Left ventricle myocardium inferior (tissue), 1 donor: Measurements from ENCODE around the gene IER5L. TPM values are rescaled to one million over a fixed set of nuclear protein-coding genes. Genes with fewer than 3 reads are reported as not detected.
A peak's percentile ranks its signal among the peaks of the same experiment; 100 is the strongest.

ENCODE experiments used
- DNase-seq: peaks from one replicate; pipeline ENCODE4 v3.0.0-alpha.2; 2020
- H3K27ac ChIP-seq: fragments of 200-600 bp; replicated peaks from 2 replicates; pipeline ENCODE4 v1.8.0; 2021
- H3K27me3 ChIP-seq: fragments of 200-600 bp; 2 replicates; pipeline ENCODE4 v1.8.0; 2021; ENCODE audit warnings: low read depth
- H3K36me3 ChIP-seq: fragments of 200-600 bp; 2 replicates; pipeline ENCODE4 v1.8.0; 2021
- H3K4me1 ChIP-seq: fragments of 200-600 bp; 2 replicates; pipeline ENCODE4 v1.8.0; 2021
- H3K4me3 ChIP-seq: fragments of 200-600 bp; 2 replicates; pipeline ENCODE4 v1.8.0; 2021; ENCODE audit warnings: mild to moderate bottlenecking, moderate library complexity
- H3K9me3 ChIP-seq: fragments of 200-600 bp; replicated peaks from 2 replicates; pipeline ENCODE4 v1.8.0; 2021
- CTCF ChIP-seq: fragments of 200-600 bp; IDR thresholded peaks from 2 replicates; pipeline ENCODE4 v1.8.0; 2021; ENCODE audit warnings: antibody characterized with exemption, mild to moderate bottlenecking, borderline replicate concordance
- intact Hi-C: fragments of 100-400 bp; cut with micrococcal nuclease; formaldehyde crosslinking; loops from one replicate; pipeline ENCODE4 v1.11.0; 2022
- total RNA-seq: library from RNA; stranded (reverse); fragmentation: NEBNext Ultra II Directional; extraction: Animal tissue kit (Norgen Biotek cat#: 25700); gene quantifications from one replicate; pipeline ENCODE4 v1.2.1, GENCODE V29; 2021
- donor health status: DM: no; HTN: yes; CAD: no; lungs with severe emphysema.

Gene IER5L
- total RNA-seq, 1 donor from 2014 or later: 3.8 TPM

GRCh38 chr9:129143031-129143927 is 34.8 kb downstream of the IER5L start:
- peak; percentile 91 for DNase-seq
- peaks cover 97% of the 10 kb centered on the region for H3K4me1 ChIP-seq
- intact Hi-C loops: no loop called here
- H3K4me3 ChIP-seq: peak overlapping the region; percentile 71
- no peaks in the 10 kb centered on the region for H3K27me3 ChIP-seq
- peaks cover 19% of the 10 kb centered on the region for H3K36me3 ChIP-seq
- no peaks in the 10 kb centered on the region for H3K9me3 ChIP-seq
- peak overlapping the region; percentile 100 for H3K27ac ChIP-seq
- peak; percentile 92 for TF ChIP-seq CTCF

GRCh38 chr9:129142138-129142935 is 35.7 kb downstream of the IER5L start:
- Histone ChIP-seq H3K36me3 (peaks cover 19% of the 10 kb centered on the region), H3K27me3 (no peaks in the 10 kb centered on the region), H3K4me3 (peak overlapping the region; percentile 71), H3K27ac (peak overlapping the region; percentile 100), H3K9me3 (no peaks in the 10 kb centered on the region), H3K4me1 (peaks cover 97% of the 10 kb centered on the region)
- no peak for DNase-seq
- TF ChIP-seq CTCF: no peak
- intact Hi-C loops: no loop called here

GRCh38 chr9:129141066-129142041 is 36.7 kb downstream of the IER5L start:
- peaks cover 91% of the 10 kb centered on the region for H3K4me1 ChIP-seq
- peak overlapping the region; percentile 71 for H3K4me3 ChIP-seq
- no peak for TF ChIP-seq CTCF
- H3K27ac ChIP-seq: peak overlapping the region; percentile 100
- H3K27me3 ChIP-seq: no peaks in the 10 kb centered on the region
- intact Hi-C loops: no loop called here
- no peaks in the 10 kb centered on the region for H3K9me3 ChIP-seq
- DNase-seq: peak; percentile 69
- H3K36me3 ChIP-seq: peaks cover 29% of the 10 kb centered on the region

GRCh38 chr9:129140397-129141065 is 37.5 kb downstream of the IER5L start:
- H3K4me1 ChIP-seq: peaks cover 83% of the 10 kb centered on the region
- H3K27ac ChIP-seq: peak overlapping the region; percentile 100
- peak; percentile 52 for DNase-seq
- peak overlapping the region; percentile 71 for H3K4me3 ChIP-seq
- intact Hi-C loops: no loop called here
- H3K9me3 ChIP-seq: no peaks in the 10 kb centered on the region
- H3K27me3 ChIP-seq: no peaks in the 10 kb centered on the region
- H3K36me3 ChIP-seq: peaks cover 37% of the 10 kb centered on the region
- no peak for TF ChIP-seq CTCF
